Heart left ventricle (tissue), 16 donors: ENCODE results near the gene RPTOR. TPM values are rescaled to one million over a fixed set of nuclear protein-coding genes. Genes with fewer than 3 reads are reported as not detected.

Source experiments
- ATAC-seq, 4 donors: fragments of 200-7000 bp; cut with Tn5 transposase; one replicate each; pipeline ENCODE4 v1.9.1; 2020 to 2022; ENCODE audit warnings: moderate library complexity in 4 of 4, mild to moderate bottlenecking in 3 of 4, moderate number of reproducible peaks in 1 of 4
- DNase-seq, 5 donors: peaks; one replicate each; pipeline ENCODE4 v3.0.0-alpha.2; 2020
- H3K27ac ChIP-seq, 12 donors: fragments of 200-600 bp; sonication (generic) in 4 of 12; one replicate each; pipeline versions ENCODE4 v1.5.0 to v1.8.0; 2016 to 2022; ENCODE audit warnings: mild to moderate bottlenecking in 2 of 12
- H3K27me3 ChIP-seq, 9 donors: fragments of 200-600 bp; sonication (generic) in 2 of 9; one replicate each; pipeline versions ENCODE4 v1.5.1 to v1.8.0; 2016 to 2022; ENCODE audit warnings: mild to moderate bottlenecking in 3 of 9
- H3K36me3 ChIP-seq, 9 donors: fragments of 200-600 bp; sonication (generic) in 2 of 9; one replicate each; pipeline versions ENCODE4 v1.5.0 to v1.8.0; 2018 to 2022; ENCODE audit warnings: mild to moderate bottlenecking in 2 of 9
- H3K4me1 ChIP-seq, 12 donors: fragments of 200-600 bp; sonication (generic) in 4 of 12; one replicate each; pipeline versions ENCODE4 v1.5.0 to v1.8.0; 2016 to 2022; ENCODE audit warnings: mild to moderate bottlenecking in 3 of 12
- H3K4me3 ChIP-seq, 12 donors: fragments of 200-600 bp; sonication (generic) in 4 of 12; one replicate each; pipeline versions ENCODE4 v1.5.0 to v1.8.0; 2017 to 2022; ENCODE audit warnings: mild to moderate bottlenecking in 9 of 12, moderate library complexity in 4 of 12
- H3K9me3 ChIP-seq, 12 donors: fragments of 200-600 bp; sonication (generic) in 4 of 12; one replicate each; pipeline versions ENCODE4 v1.5.0 to v1.8.0; 2016 to 2022; ENCODE audit warnings: mild to moderate bottlenecking in 1 of 12
- POLR2A ChIP-seq, 2 donors: fragments of 450-650 bp; IDR thresholded peaks; one replicate each; pipeline ENCODE4 v1.6.1; 2017; ENCODE audit warnings: antibody characterized with exemption in 2 of 2, mild to moderate bottlenecking in 2 of 2, moderate library complexity in 2 of 2
- WGBS, 4 donors: extraction: QIAGEN DNeasy Blood & Tissue Kit in 2 of 4; methylation state at CpG; one replicate each; pipeline versions ENCODE4 v1.1.5 to v1.1.7; 2013 to 2018; 5-methylcytosine and 5-hydroxymethylcytosine counted together
- intact Hi-C, 10 donors: fragments of 100-400 bp; cut with DNase I; formaldehyde crosslinking; loops; one replicate each; pipeline versions ENCODE4 v1.11.1 to v1.14.2; 2022
- polyA plus RNA-seq, 2 donors: library from polyadenylated mRNA; stranded (reverse); fragments of 200-250 nt; gene quantifications; one replicate each; pipeline ENCODE4 v1.2.3, GENCODE V29; 2013
- total RNA-seq, 9 donors: library from RNA; depleted of rRNA in 2 of 9; stranded (reverse); fragments of >200 nt in 2 of 9; fragmentation: NEBNext Ultra II Directional in 3 of 9; extraction: Animal tissue kit (Norgen Biotek cat#: 25700) in 3 of 9; gene quantifications; one replicate each; pipeline versions ENCODE4 v1.1.0 to v1.2.4, GENCODE V29; 2016 to 2023
- TF ChIP-seq, protein P1 (sequence below), 12 donors: fragments of 200-600 bp; sonication (generic) in 4 of 12; IDR thresholded peaks; one replicate each; pipeline versions ENCODE4 v1.5.0 to v1.8.0; 2018 to 2022; ENCODE audit warnings: antibody characterized with exemption in 12 of 12, mild to moderate bottlenecking in 5 of 12
- donor health status: ischemic (EF 13 %, LVEDD 7.1; RV severe dilation, severe dysfunction).
- donor health status: healthy with polysubstance abuse.
- donor health status: DM: no; HTN: yes; CAD: no.
- donor health status: DM: no; HTN: no; CAD: no.
- donor health status: ischemic (EF 25% LVEDD 6.9; RV normal size, moderate dysfunction).
- donor health status: ischemic (EF 25% LVEDD 5.7; RV mildly dilated, moderate dysfunction).
- donor health status: healthy.
- donor health status: DM: yes; HTN: yes; CAD: no.
- donor health status: ischemic (EF 35%, LVEDD 5.7; RV mildly dilated, moderate dysfunction).
- donor health status: nonischemic (EF 11% LVEDD 7.7; RV severe dilation, severe dysfunction).
- donor health status: DM: yes; HTN: yes; CAD: no.
- donor health status: PGD.
- donor health status: ischemic (EF 29% LVEDD 5.4; RV normal size, mild dysfunction).
- donor health status: nonischemic (EF 23%, LVEDD 6.1; RV moderate dilation, normal function).

RPTOR gene
- total and polyA plus RNA-seq, 11 donors: 14.7 to 31.7 (median 26.0) TPM

- intact Hi-C loops: no loop called here
Measured at GRCh38 chr17:80637048-80637781, 92.6 kb downstream of the RPTOR start.

DNA sequence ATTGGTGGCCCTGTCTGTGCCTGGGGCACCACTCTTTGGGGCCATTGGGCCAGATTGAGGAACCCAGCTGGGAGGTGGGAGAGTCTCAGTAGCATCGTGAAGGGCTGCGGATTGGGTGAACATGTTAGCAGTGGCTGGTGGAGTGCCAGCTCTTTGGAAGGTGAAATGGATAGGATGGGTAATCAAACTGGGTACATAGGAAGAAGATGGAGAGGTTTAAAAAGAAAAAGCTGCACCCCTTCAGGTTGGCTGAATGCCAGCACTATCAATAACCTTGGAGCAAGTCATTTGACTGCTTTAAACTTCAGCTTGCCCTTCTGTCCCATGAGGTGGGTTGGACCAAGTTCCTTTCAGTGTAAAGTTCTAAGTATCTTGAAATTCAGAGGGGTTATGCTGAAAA, 95.0 kb downstream of the RPTOR start:
- intact Hi-C loops: no loop called here
- H3K27ac ChIP-seq: no peak overlapping the region
- TF ChIP-seq, protein P1, sequence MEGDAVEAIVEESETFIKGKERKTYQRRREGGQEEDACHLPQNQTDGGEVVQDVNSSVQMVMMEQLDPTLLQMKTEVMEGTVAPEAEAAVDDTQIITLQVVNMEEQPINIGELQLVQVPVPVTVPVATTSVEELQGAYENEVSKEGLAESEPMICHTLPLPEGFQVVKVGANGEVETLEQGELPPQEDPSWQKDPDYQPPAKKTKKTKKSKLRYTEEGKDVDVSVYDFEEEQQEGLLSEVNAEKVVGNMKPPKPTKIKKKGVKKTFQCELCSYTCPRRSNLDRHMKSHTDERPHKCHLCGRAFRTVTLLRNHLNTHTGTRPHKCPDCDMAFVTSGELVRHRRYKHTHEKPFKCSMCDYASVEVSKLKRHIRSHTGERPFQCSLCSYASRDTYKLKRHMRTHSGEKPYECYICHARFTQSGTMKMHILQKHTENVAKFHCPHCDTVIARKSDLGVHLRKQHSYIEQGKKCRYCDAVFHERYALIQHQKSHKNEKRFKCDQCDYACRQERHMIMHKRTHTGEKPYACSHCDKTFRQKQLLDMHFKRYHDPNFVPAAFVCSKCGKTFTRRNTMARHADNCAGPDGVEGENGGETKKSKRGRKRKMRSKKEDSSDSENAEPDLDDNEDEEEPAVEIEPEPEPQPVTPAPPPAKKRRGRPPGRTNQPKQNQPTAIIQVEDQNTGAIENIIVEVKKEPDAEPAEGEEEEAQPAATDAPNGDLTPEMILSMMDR (IDR thresholded peaks at IDR 0.05): no peak
- no peak for TF ChIP-seq POLR2A (IDR thresholded peaks at IDR 0.05)

More at GRCh38 chr17:80637048-80637781, 92.6 kb downstream of the RPTOR start:
- ATAC-seq: no peak
- no peaks in the 10 kb centered on the region for H3K9me3 ChIP-seq
- 89 to 92% (median 89%) methylated on average over 17 of the region's 17 CpGs for WGBS, 4 donors
- H3K27ac ChIP-seq: no peak overlapping the region
- H3K4me1 ChIP-seq: no peaks in the 10 kb centered on the region
- H3K27me3 ChIP-seq: no peaks in the 10 kb centered on the region
- no peaks in the 10 kb centered on the region for H3K36me3 ChIP-seq
- no peak overlapping the region for H3K4me3 ChIP-seq
- TF ChIP-seq, protein P1 (IDR thresholded peaks at IDR 0.05): no peak
- TF ChIP-seq POLR2A (IDR thresholded peaks at IDR 0.05): no peak
- DNase-seq: no peak

GRCh38 chr17:80640366-80641084, 95.9 kb downstream of the RPTOR start:
- H3K9me3 ChIP-seq: peaks cover 0 to 3% (median 0%) of the 10 kb centered on the region in 12 donors
- no peaks in the 10 kb centered on the region for H3K27me3 ChIP-seq
- no peak overlapping the region for H3K4me3 ChIP-seq
- intact Hi-C loops: no loop called here
- no peak overlapping the region for H3K27ac ChIP-seq
- H3K4me1 ChIP-seq: peaks cover 0 to 3% (median 0%) of the 10 kb centered on the region in 12 donors
- TF ChIP-seq, protein P1 (IDR thresholded peaks at IDR 0.05): no peak
- no peak for TF ChIP-seq POLR2A (IDR thresholded peaks at IDR 0.05)
- no peak for ATAC-seq
- H3K36me3 ChIP-seq: peaks cover 0 to 8% (median 3%) of the 10 kb centered on the region in 9 donors
- no peak for DNase-seq
- WGBS, 4 donors: 96 to 97% (median 97%) methylated on average over 19 of the region's 19 CpGs

More for the DNA sequence above, 95.0 kb downstream of the RPTOR start:
- Histone ChIP-seq H3K4me3 (no peak overlapping the region), H3K36me3 (peaks cover 0 to 8% (median 3%) of the 10 kb centered on the region in 9 donors), H3K4me1 (no peaks in the 10 kb centered on the region), H3K9me3 (peaks cover 0 to 3% (median 0%) of the 10 kb centered on the region in 12 donors), H3K27me3 (no peaks in the 10 kb centered on the region)
- ATAC-seq (no peak), DNase-seq (no peak)
- 89 to 97% (median 95%) methylated on average over 2 of the region's 2 CpGs for WGBS, 4 donors
